ENCODE data around the gene CNIH3.

Gene CNIH3

GRCh38 chr1:224782281-224783000, 166.3 kb downstream of the CNIH3 start:
- no peak for FAIRE-seq

DNA sequence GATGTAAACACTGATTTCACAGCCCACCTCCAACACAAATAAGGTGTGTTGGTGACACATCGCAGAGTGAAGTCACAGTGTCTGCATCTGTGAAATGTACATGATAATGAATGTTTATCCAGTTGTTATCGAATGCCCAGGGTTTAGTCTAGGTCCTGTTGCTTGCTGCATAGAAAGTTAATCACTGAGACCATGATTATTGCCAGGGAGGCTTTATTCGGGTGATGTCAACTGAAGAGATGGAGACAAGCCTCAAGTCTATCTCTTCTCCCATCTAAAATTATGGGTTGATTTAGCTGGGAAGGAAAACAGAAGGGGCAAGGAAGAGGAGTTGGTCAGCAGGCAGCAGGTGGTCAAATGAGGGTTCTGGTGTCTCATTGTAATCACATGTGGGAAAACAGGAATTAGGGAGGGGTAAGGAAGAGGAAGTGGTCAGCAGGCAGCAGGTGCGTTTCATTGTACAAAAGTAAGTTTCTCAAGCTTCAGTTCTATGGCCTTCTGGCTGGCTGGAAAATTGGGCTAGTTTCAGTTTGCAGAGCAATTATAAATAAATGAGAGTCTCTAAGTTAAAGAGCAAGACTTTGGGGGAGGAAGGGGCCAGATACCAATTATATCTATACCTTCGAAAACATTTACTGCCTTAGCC, 167.0 kb downstream of the CNIH3 start:
- no peak for FAIRE-seq

DNA sequence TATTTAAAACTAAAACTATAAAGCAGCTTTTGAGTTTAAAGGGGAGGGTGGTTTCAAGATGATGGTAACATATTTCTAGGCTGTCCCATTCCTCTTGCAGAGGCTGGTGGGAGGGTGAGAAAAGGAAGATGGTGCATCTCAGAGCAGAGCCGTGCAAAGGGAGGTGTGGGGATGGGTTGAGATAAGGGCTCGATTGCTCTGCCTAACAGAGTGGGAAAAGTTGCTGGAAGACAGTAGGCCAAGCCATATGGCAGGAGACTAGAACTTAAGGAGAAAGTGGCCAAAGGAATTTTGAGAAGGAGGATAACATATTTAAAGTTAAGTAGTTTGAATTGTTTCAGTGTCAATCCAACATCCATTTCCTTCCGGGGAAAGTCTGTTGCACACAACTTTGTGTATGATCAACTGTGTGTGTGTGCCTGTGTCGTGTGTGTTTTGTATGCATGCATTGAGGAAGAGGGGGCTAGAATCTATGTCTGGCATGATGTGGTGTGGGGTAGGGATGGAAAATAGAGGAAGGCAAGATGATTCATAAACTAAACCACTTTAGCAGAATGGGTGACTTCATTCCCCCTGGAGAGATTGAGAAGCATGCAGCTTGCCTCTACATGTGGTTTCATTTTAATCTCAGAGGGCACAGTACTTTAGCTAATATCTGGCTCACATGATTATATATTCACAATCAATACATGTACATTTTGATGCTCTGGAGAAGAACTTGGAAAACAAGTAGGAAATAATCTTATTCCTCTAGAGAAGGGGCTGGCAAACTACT, 168.3 kb downstream of the CNIH3 start:
- FAIRE-seq, result no peak

DNA sequence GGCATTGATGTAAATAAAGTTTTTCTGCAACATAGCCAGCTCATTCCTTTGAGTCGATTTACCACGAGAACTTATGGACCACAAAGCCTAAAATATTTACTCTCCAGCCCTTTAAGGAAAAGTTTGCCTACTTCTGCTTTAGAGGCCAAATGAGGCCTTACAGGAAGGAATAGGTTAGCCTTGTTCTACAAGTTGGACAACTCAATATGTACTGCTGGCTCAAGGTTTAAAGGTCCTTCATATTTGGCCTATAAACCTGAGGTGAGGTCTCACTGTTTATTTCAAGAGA, 168.9 kb downstream of the CNIH3 start:
- FAIRE-seq, result no peak

- no peak for FAIRE-seq
Measured at GRCh38 chr1:224785622-224786021, 169.5 kb downstream of the CNIH3 start.

DNA sequence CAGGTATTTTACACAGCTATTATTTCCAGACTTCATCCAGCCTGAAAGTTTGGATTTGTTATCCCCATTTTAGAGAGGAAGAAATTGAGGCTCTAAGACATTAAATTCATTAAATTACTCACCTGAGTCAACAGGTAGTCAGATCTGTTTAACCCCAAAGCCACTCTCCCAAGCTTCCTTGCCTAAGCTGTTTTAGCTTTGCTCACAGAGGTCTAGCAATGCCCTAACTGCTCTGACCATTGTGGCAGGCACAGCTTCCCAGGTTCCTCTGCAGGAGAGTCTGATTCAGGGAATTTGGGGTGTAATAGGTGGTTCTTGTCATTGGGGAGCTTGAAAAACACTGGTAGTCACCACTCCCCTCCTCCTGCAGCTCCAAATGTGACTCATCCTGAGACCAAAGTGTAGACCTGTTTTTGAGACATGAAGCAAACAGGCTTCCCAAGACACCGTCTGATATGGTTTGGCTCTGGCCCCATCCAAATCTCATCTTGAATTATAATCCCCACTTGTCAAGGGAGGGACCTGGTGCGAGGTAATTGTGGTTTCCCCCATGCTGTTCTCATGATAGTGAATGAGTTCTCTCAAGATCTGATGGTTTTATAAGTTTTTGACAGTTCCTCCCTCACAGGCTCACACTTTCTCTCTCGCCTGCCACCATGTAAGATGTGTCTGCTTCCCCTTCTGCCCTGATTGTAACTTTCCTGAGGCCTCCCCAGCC, 170.6 kb downstream of the CNIH3 start:
- FAIRE-seq, result no peak

DNA sequence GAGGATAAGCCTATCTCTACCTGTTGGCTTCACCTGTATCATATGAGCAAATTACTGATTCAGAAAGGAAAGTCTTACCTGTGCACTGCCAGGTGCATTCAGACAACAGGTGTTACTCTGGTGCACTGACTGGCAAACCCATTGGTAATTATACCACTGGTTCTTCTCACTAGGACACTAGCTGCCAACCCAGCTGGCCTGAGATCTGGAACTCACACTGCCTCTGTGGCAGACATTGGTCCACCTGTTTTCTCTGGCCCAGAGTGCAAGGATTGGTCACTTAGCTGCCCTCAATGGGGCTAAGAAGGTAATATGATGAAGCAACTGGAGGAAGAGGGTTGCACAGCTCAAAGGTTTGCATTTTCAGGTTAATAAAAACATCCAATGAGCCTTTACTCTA, 173.2 kb downstream of the CNIH3 start:
- no peak for FAIRE-seq

Data from colon (tissue), 2 donors.